ENCODE data around the gene KIAA1614. TPM values are rescaled to one million over a fixed set of nuclear protein-coding genes. Genes with fewer than 3 reads are reported as not detected.

The KIAA1614 gene
- total RNA-seq, 4 donors from 2014 or later: 1.0 to 17.1 (median 6.6) TPM

- intact Hi-C loops (cut with DNase I; ENCODE audit: low total_unique reads): no loop called here
- no peak for TF ChIP-seq CTCF (IDR thresholded peaks at IDR 0.05)
- TF ChIP-seq POLR2A (IDR thresholded peaks at IDR 0.05): no peak
- Histone ChIP-seq H3K36me3 (no peaks in the 10 kb centered on the region), H3K27me3 (no peaks in the 10 kb centered on the region), H3K4me1 (peaks cover 6 to 18% of the 10 kb centered on the region in 2 donors), H3K4me3 (peak overlapping the region in 1 of 2 donors; percentile 25), H3K9me3 (no peaks in the 10 kb centered on the region), H3K27ac (peak overlapping the region; percentile 74)
- peak; percentile 53 to 66 for DNase-seq
Observed at GRCh38 chr1:180926164-180926981, 13.7 kb downstream of the KIAA1614 start.

DNA sequence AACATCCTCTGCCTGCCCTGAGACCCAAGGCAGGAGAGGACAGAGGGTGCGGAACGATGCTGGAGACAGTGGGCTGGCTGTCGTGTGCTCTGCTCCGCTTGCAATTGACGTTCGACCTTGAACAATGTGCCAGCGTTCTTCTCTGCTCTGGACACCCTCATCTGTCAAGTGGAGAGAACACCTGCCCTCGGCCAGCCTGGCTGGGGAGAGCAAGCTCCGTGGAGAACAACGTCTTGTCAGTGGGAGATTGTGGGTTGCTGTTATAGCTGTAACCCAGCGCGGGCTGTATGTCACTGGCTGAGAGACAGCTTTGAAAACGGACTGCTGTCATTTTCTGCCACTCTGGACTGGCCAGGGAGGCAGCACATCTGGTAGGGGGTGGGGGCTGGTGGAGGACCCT, 14.7 kb downstream of the KIAA1614 start:
- no peaks in the 10 kb centered on the region for H3K27me3 ChIP-seq
- DNase-seq: no peak
- H3K4me1 ChIP-seq: peaks cover 6 to 18% of the 10 kb centered on the region in 2 donors
- peak overlapping the region; percentile 74 for H3K27ac ChIP-seq
- H3K9me3 ChIP-seq: no peaks in the 10 kb centered on the region
- H3K36me3 ChIP-seq: no peaks in the 10 kb centered on the region
- intact Hi-C loops (cut with DNase I; ENCODE audit: low total_unique reads): no loop called here
- TF ChIP-seq CTCF (IDR thresholded peaks at IDR 0.05): no peak
- no peak for TF ChIP-seq POLR2A (IDR thresholded peaks at IDR 0.05)
- no peak overlapping the region for H3K4me3 ChIP-seq

GRCh38 chr1:180927841-180928240, 15.1 kb downstream of the KIAA1614 start:
- no peak for DNase-seq
- TF ChIP-seq POLR2A (IDR thresholded peaks at IDR 0.05): no peak
- no peak for TF ChIP-seq CTCF (IDR thresholded peaks at IDR 0.05)
- no peaks in the 10 kb centered on the region for H3K36me3 ChIP-seq
- H3K27ac ChIP-seq: peak overlapping the region; percentile 74
- no peaks in the 10 kb centered on the region for H3K9me3 ChIP-seq
- no peak overlapping the region for H3K4me3 ChIP-seq
- intact Hi-C loops (cut with DNase I; ENCODE audit: low total_unique reads): no loop called here
- H3K27me3 ChIP-seq: no peaks in the 10 kb centered on the region
- peaks cover 6 to 18% of the 10 kb centered on the region in 2 donors for H3K4me1 ChIP-seq

DNA sequence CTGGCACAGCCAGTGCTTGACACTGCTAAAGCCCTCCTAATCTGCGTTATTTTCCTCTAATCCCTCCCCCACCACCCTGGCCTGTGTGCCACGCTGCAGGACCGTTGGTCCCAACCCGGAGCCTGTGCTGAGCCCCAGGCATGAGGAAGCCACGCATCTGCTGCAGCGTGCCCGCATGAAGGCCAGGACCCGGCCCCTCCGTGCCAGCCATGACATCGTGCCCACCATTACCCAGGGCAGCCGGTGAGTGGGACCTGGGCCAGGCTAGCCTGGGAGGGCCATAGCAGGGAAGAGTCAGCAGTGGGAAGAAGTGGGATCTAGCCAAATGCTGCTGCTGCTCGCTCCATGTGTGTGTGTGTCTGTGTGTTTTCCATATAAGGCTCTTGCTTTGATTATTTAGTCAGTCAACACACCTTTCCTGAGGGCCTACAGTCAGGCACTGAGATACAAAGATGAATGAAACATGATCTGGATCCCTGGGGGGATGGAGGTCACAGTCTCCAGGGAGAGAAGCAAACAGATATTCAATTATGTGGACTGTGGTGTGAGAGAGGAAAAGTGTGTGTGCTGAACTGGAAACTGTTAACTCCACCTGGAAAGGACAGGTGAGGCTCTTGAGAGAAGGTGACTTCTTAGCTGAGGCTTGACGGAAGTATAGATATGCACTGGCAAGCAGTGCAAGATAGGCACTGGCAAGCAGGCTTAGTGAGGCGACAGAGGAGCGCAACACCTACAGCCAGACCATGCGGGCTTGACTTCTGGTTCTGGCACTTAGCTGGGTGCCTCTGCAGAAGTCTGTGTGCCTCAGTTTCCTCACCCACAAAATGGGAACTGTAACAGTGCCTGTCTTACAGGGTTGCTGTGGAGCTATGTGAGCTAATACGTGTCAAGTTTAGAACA, 15.9 kb downstream of the KIAA1614 start:
- Histone ChIP-seq H3K4me1 (peaks cover 6 to 18% of the 10 kb centered on the region in 2 donors), H3K27me3 (no peaks in the 10 kb centered on the region), H3K4me3 (no peak overlapping the region), H3K36me3 (no peaks in the 10 kb centered on the region), H3K27ac (peak overlapping the region; percentile 74), H3K9me3 (no peaks in the 10 kb centered on the region)
- no peak for DNase-seq
- intact Hi-C loops (cut with DNase I; ENCODE audit: low total_unique reads): no loop called here
- TF ChIP-seq CTCF (IDR thresholded peaks at IDR 0.05) (no peak), POLR2A (IDR thresholded peaks at IDR 0.05) (no peak)

GRCh38 chr1:180929389-180929788, 16.7 kb downstream of the KIAA1614 start:
- Histone ChIP-seq H3K27ac (no peak overlapping the region), H3K36me3 (no peaks in the 10 kb centered on the region), H3K4me3 (no peak overlapping the region), H3K4me1 (peaks cover 6 to 18% of the 10 kb centered on the region in 2 donors), H3K27me3 (no peaks in the 10 kb centered on the region), H3K9me3 (no peaks in the 10 kb centered on the region)
- TF ChIP-seq POLR2A (IDR thresholded peaks at IDR 0.05) (no peak), CTCF (IDR thresholded peaks at IDR 0.05) (no peak)
- no peak for DNase-seq
- intact Hi-C loops (cut with DNase I; ENCODE audit: low total_unique reads): no loop called here
